AG04449 (cell line): ENCODE results near the gene IL12A.

Source experiments
- CTCF ChIA-PET: fragments of 350-600 bp; formaldehyde crosslinking; extraction: SDS; loops from one replicate; lab custom pipeline; 2021; ENCODE audit warnings: antibody characterized with exemption; lab: Yijun Ruan, JAX
- POLR2A ChIA-PET: fragments of 400-600, 350-600 bp; formaldehyde crosslinking; extraction: SDS; loops from one replicate; lab custom pipeline; 2020; ENCODE audit warnings: antibody characterized with exemption, inconsistent platforms; lab: Yijun Ruan, JAX
- DNase-seq: peaks from one replicate; pipeline ENCODE4 v3.0.0-alpha.2; 2010; ENCODE audit warnings: low read depth, low spot score
- H3K4me3 ChIP-seq: 2 replicates; pipeline ENCODE4 v1.5.1; 2011; ENCODE audit warnings: low read depth, mild to moderate bottlenecking, control low read depth, low read length
- CTCF ChIP-seq: IDR thresholded peaks from one replicate; pipeline ENCODE4 v1.5.1; 2011; ENCODE audit warnings: mild to moderate bottlenecking, moderate library complexity, low read length, control low read depth, inconsistent platforms; ENCODE audit not compliant: insufficient read depth; ENCODE audit errors: missing control alignments

IL12A gene

GRCh38 chr3:159995091-159995490 lies 6.5 kb downstream of the IL12A start:
- CTCF ChIA-PET, result interaction anchor here (0.9 to 12.0 kb wide), 9 partner anchors 8 to 229 kb away, joined by 3 to 301 read pairs (median 5); partner anchors contain the start of gene SCHIP1
- POLR2A ChIA-PET, result no interaction called here
- no peak for TF ChIP-seq CTCF
- no peak overlapping the region for H3K4me3 ChIP-seq
- DNase-seq, result no peak

- CTCF ChIA-PET, result interaction anchor here (0.9 to 12.0 kb wide), 8 partner anchors 9 to 167 kb away, joined by 3 to 301 read pairs (median 6); partner anchors contain the start of gene SCHIP1
- no peak for DNase-seq
Observed at GRCh38 chr3:159996018-159996417, 7.4 kb downstream of the IL12A start.

DNA sequence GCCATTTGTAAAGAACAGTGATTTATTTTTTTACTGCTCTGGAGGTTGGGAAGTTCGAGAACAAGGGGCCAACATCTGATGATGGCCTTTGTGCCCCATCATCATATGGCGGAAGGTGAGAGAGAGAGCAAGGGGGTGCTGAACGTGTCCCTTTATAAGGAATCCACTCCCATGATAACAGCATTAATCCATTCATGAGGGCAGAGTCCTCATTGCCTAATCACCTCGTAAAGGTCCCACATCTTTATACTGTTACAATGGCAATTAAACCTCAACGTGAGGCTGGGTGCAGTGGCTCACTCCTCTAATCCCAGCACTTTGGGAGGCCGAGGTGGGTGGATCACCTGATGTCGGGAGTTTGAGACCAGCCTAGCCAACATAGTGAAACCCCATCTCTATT lies 8.3 kb downstream of the IL12A start:
- ChIA-PET CTCF (interaction anchor here (0.6 to 16.6 kb wide), 7 partner anchors 6 to 115 kb away, joined by 3 to 683 read pairs (median 27); partner anchors contain the start of gene IL12A), POLR2A (no interaction called here)
- no peak overlapping the region for H3K4me3 ChIP-seq
- DNase-seq, result no peak
- TF ChIP-seq CTCF, result no peak

More at GRCh38 chr3:159996018-159996417, 7.4 kb downstream of the IL12A start:
- TF ChIP-seq CTCF, result no peak
- POLR2A ChIA-PET, result no interaction called here
- H3K4me3 ChIP-seq, result no peak overlapping the region

DNA sequence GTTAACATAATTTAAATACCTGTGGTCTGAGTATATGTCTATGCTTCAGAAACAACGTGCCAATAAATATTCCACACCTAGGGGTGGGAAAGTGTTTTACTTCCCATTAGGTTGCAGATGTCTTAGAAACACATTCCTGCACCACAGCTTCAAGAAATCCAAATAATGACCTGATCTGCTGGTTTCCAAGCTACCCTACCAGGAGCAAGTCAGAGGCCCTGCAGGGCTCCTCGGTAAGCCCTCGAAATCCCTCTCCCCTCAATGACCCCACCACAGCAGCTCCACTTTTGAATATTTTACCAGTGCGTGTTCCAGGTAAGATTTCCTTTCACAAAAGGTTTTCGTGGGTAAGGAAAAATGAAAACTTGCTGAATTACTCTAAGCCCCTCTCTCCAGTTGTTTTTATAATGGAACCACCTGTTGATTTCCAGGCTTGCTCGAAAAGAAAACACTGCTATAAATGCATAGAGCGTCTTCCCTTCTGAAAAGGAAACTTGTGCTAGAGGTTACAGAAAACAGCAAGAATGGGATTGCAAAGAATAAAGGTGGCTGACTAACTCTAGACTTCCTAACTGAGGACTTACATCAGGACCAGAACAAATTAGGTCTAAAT lies 12.6 kb downstream of the IL12A start:
- CTCF ChIA-PET, result interaction anchor here (7.0 to 16.6 kb wide), 5 partner anchors 10 to 170 kb away, joined by 84 to 683 read pairs (median 253); partner anchors contain the start of genes IL12A and SCHIP1
- no peak overlapping the region for H3K4me3 ChIP-seq
- TF ChIP-seq CTCF, result no peak
- no peak for DNase-seq
- POLR2A ChIA-PET, result interaction anchor here (0.8 kb wide), 1 partner anchor 54 kb away, joined by 3 read pairs; no protein-coding TSS in a partner anchor

GRCh38 chr3:160001850-160002623 lies 13.4 kb downstream of the IL12A start:
- TF ChIP-seq CTCF, result no peak
- ChIA-PET CTCF (interaction anchor here (1.2 to 16.6 kb wide), 9 partner anchors 11 to 736 kb away, joined by 4 to 683 read pairs (median 84); partner anchors contain the start of genes IL12A and SCHIP1), POLR2A (no interaction called here)
- no peak for DNase-seq
- no peak overlapping the region for H3K4me3 ChIP-seq
